SK-N-MC (cell line): ENCODE data around the gene SNAPC2.
A peak's percentile ranks its signal among the peaks of the same experiment; 100 is the strongest.
"Not testable (repeated sequence)": the region's sequence is repeated elsewhere in the genome, so short reads cannot be mapped to it uniquely, and the experiment has no call there.

Experiments
- DNase-seq: peaks from one replicate; pipeline ENCODE4 v3.0.0-alpha.2; 2011; ENCODE audit warnings: low read depth, low spot score
- H3K27ac ChIP-seq: fragments of 200-600 bp; sonication (generic); 2 replicates; pipeline ENCODE4 v1.5.1; 2016; ENCODE audit warnings: mixed run types
- H3K36me3 ChIP-seq: fragments of 200-600 bp; sonication (generic); 2 replicates; pipeline ENCODE4 v1.6.1; 2017; ENCODE audit warnings: antibody characterized with exemption, low read length, mixed read lengths; ENCODE audit not compliant: insufficient read depth
- H3K4me3 ChIP-seq: fragments of 200-600 bp; sonication (generic); 2 replicates; pipeline ENCODE4 v1.5.1; 2016
- H3K9ac ChIP-seq: fragments of 200-600 bp; sonication (generic); 2 replicates; pipeline ENCODE4 v1.8.0; 2017; ENCODE audit warnings: mixed run types, mixed read lengths; ENCODE audit not compliant: insufficient read length
- H3K9me3 ChIP-seq: fragments of 200-600 bp; sonication (generic); 2 replicates; pipeline ENCODE4 v1.6.1; 2017; ENCODE audit warnings: low read depth, mild to moderate bottlenecking, antibody characterized with exemption, low read length, moderate library complexity, mixed read lengths
- EZH2 ChIP-seq: fragments of 200-600 bp; sonication (generic); IDR thresholded peaks from one replicate; pipeline ENCODE4 v1.6.1; 2017; ENCODE audit warnings: antibody characterized with exemption
- FOXP2 ChIP-seq: optimal IDR thresholded peaks from 2 replicates; pipeline ENCODE3; 2011; ENCODE audit warnings: mild to moderate bottlenecking, moderate library complexity; ENCODE audit not compliant: insufficient read depth; ENCODE audit errors: extremely low read length, control extremely low read depth
- POLR2AphosphoS5 ChIP-seq: IDR thresholded peaks from 2 replicates; pipeline ENCODE4 v1.6.1; 2012; ENCODE audit warnings: mild to moderate bottlenecking, low read depth, low read length, borderline replicate concordance

SNAPC2 gene

GRCh38 chr19:7943444-7944176 lies 23.5 kb downstream of the SNAPC2 start, which contains the start of gene TIMM44:
Gene TIMM44, minus strand, starts transcription at chr19:7943666. Its CDS starts 15 bp downstream, at chr19:7943651.
- Histone ChIP-seq H3K36me3 (peaks cover 33% of the 10 kb centered on the region), H3K9ac (peak within 1 kb of the TSS; percentile 98), H3K27ac (peak within 1 kb of the TSS; percentile 91), H3K4me3 (peak within 1 kb of the TSS; percentile 86), H3K9me3 (no peaks in the 10 kb centered on the region)
- peak; percentile 95 for DNase-seq
- TF ChIP-seq EZH2: no peak
- peak; percentile 14 for TF ChIP-seq FOXP2
- peak; percentile 97 for TF ChIP-seq POLR2AphosphoS5

- peak; percentile 95 for DNase-seq
- TF ChIP-seq EZH2 (no peak), FOXP2 (no peak), POLR2AphosphoS5 (no peak; the same call in 1 of the 2 replicates)
- Histone ChIP-seq H3K9me3 (no peaks in the 10 kb centered on the region), H3K4me3 (peak overlapping the region; percentile 86), H3K9ac (peak overlapping the region; percentile 89), H3K27ac (peak overlapping the region; percentile 82), H3K36me3 (peaks cover 28% of the 10 kb centered on the region)
Measured at GRCh38 chr19:7944177-7944761, 24.1 kb downstream of the SNAPC2 start.

GRCh38 chr19:7947939-7948338 lies 27.8 kb downstream of the SNAPC2 start:
- Histone ChIP-seq H3K9me3 (no peaks in the 10 kb centered on the region), H3K36me3 (no peaks in the 10 kb centered on the region), H3K27ac (no peak overlapping the region), H3K9ac (no peak overlapping the region), H3K4me3 (no peak overlapping the region)
- no peak for TF ChIP-seq POLR2AphosphoS5
- no peak for TF ChIP-seq EZH2
- TF ChIP-seq FOXP2: no peak
- no peak for DNase-seq

GRCh38 chr19:7953060-7953459 lies 32.9 kb downstream of the SNAPC2 start:
- TF ChIP-seq EZH2: no peak
- TF ChIP-seq FOXP2: no peak
- no peak for TF ChIP-seq POLR2AphosphoS5
- H3K9me3 ChIP-seq: no peaks in the 10 kb centered on the region
- H3K36me3 ChIP-seq: no peaks in the 10 kb centered on the region; the same call in 1 of the 2 replicates
- DNase-seq: no peak
- H3K4me3 ChIP-seq: no peak overlapping the region
- H3K9ac ChIP-seq: no peak overlapping the region
- no peak overlapping the region for H3K27ac ChIP-seq

- H3K27ac ChIP-seq: no peak overlapping the region
- TF ChIP-seq EZH2: no peak
- TF ChIP-seq FOXP2: no peak
- TF ChIP-seq POLR2AphosphoS5: no peak
Measured at GRCh38 chr19:7953576-7953975, 33.4 kb downstream of the SNAPC2 start.

GRCh38 chr19:7955696-7956095 lies 35.6 kb downstream of the SNAPC2 start:
- DNase-seq: no peak
- TF ChIP-seq EZH2 (no peak), POLR2AphosphoS5 (no peak), FOXP2 (no peak)
- Histone ChIP-seq H3K9ac (no peak overlapping the region), H3K9me3 (no peaks in the 10 kb centered on the region), H3K4me3 (no peak overlapping the region), H3K36me3 (no peaks in the 10 kb centered on the region; the same call in 1 of the 2 replicates), H3K27ac (no peak overlapping the region)

More at GRCh38 chr19:7953576-7953975, 33.4 kb downstream of the SNAPC2 start:
- no peaks in the 10 kb centered on the region for H3K9me3 ChIP-seq
- H3K9ac ChIP-seq: no peak overlapping the region
- H3K36me3 ChIP-seq: no peaks in the 10 kb centered on the region; the same call in 1 of the 2 replicates
- DNase-seq: no peak
- no peak overlapping the region for H3K4me3 ChIP-seq

- H3K4me3 ChIP-seq: no peak overlapping the region
- DNase-seq: no peak
- H3K27ac ChIP-seq: no peak overlapping the region
- TF ChIP-seq POLR2AphosphoS5: no peak
- no peak for TF ChIP-seq FOXP2
- TF ChIP-seq EZH2: no peak
- peaks cover 20% of the 10 kb centered on the region for H3K36me3 ChIP-seq
- no peak overlapping the region for H3K9ac ChIP-seq
- H3K9me3 ChIP-seq: no peaks in the 10 kb centered on the region
Measured at GRCh38 chr19:7959211-7959610, 39.1 kb downstream of the SNAPC2 start.

- not testable (repeated sequence) for DNase-seq, H3K4me3 ChIP-seq
- H3K36me3 ChIP-seq: peaks cover 36% of the 10 kb centered on the region
Measured at GRCh38 chr19:7961082-7961481, 40.9 kb downstream of the SNAPC2 start.

More at GRCh38 chr19:7961082-7961481, 40.9 kb downstream of the SNAPC2 start:
- not testable (repeated sequence) for H3K9me3 ChIP-seq, H3K9ac ChIP-seq, H3K27ac ChIP-seq
